ENCODE results near the gene NLRP10.

NLRP10 gene

GRCh38 chr11:7924536-7924935 lies 40.7 kb downstream of the NLRP10 start:
- TF ChIP-seq, protein P1, sequence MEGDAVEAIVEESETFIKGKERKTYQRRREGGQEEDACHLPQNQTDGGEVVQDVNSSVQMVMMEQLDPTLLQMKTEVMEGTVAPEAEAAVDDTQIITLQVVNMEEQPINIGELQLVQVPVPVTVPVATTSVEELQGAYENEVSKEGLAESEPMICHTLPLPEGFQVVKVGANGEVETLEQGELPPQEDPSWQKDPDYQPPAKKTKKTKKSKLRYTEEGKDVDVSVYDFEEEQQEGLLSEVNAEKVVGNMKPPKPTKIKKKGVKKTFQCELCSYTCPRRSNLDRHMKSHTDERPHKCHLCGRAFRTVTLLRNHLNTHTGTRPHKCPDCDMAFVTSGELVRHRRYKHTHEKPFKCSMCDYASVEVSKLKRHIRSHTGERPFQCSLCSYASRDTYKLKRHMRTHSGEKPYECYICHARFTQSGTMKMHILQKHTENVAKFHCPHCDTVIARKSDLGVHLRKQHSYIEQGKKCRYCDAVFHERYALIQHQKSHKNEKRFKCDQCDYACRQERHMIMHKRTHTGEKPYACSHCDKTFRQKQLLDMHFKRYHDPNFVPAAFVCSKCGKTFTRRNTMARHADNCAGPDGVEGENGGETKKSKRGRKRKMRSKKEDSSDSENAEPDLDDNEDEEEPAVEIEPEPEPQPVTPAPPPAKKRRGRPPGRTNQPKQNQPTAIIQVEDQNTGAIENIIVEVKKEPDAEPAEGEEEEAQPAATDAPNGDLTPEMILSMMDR (IDR thresholded peaks at IDR 0.05; ENCODE audit: borderline replicate concordance, control extremely low read depth, extremely low read depth, insufficient read depth, missing control alignments): no peak
- in situ Hi-C loops (cut with MboI; ENCODE audit: low sequenced_read_pairs, unreplicated experiment): no loop called here
- no peak for DNase-seq (ENCODE audit: low spot score)

DNA sequence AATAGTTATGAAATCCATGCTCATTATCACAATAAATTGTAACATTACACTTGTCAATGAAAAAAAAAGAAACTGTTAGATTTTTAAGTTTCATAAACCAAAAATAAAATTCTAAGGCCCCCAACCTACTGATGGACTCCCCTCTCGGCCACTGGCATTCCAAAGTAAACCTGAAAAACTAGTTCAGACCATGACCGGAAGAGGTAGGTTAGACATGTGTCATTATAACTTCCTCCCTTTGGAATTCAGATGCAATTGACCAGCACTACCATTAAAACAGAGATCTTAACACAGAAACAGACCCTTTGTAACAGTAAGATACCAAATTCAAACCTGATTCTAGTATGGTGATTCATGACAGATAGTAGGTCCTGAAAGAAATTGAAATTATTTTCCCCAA lies 47.1 kb downstream of the NLRP10 start:
- TF ChIP-seq, protein P1 (IDR thresholded peaks at IDR 0.05; ENCODE audit: borderline replicate concordance, control extremely low read depth, extremely low read depth, insufficient read depth, missing control alignments): no peak
- in situ Hi-C loops (cut with MboI; ENCODE audit: low sequenced_read_pairs, unreplicated experiment): no loop called here
- no peak for DNase-seq (ENCODE audit: low spot score)

Data from GM13976 (cell line).